Suprapubic skin (tissue), 4 donors: ENCODE measurements around the gene ERAL1. TPM values are rescaled to one million over a fixed set of nuclear protein-coding genes. Genes with fewer than 3 reads are reported as not detected.
"Not testable (repeated sequence)": the region's sequence is repeated elsewhere in the genome, so short reads cannot be mapped to it uniquely, and the experiment has no call there.

Experiments used
- DNase-seq, 2 donors: peaks; one replicate each; pipeline ENCODE4 v3.0.0-alpha.2; 2019; ENCODE audit warnings: low spot score in 2 of 2
- H3K27ac ChIP-seq: fragments of 200-600 bp; sonication (generic); one replicate; pipeline ENCODE4 v1.5.1; 2019
- H3K27me3 ChIP-seq: fragments of 200-600 bp; sonication (generic); one replicate; pipeline ENCODE4 v1.5.1; 2019
- H3K36me3 ChIP-seq: fragments of 200-600 bp; sonication (generic); one replicate; pipeline ENCODE4 v1.5.1; 2019
- H3K4me1 ChIP-seq: fragments of 200-600 bp; sonication (generic); one replicate; pipeline ENCODE4 v1.5.1; 2019
- H3K4me3 ChIP-seq: fragments of 200-600 bp; sonication (generic); one replicate; pipeline ENCODE4 v1.5.1; 2019; ENCODE audit warnings: mild to moderate bottlenecking
- H3K9me3 ChIP-seq: fragments of 200-600 bp; sonication (generic); one replicate; pipeline ENCODE4 v1.5.1; 2019
- EP300 ChIP-seq: sonication (generic); formaldehyde crosslinking; IDR thresholded peaks from one replicate; pipeline ENCODE4 v1.6.1; 2017; ENCODE audit warnings: antibody characterized with exemption
- POLR2A ChIP-seq, 2 donors: fragments of 450-650 bp; IDR thresholded peaks; one replicate each; pipeline ENCODE4 v1.6.1; 2017; ENCODE audit warnings: antibody characterized with exemption in 2 of 2, mild to moderate bottlenecking in 2 of 2, moderate library complexity in 2 of 2
- POLR2AphosphoS5 ChIP-seq, 3 donors: sonication (generic); formaldehyde crosslinking; IDR thresholded peaks; one replicate each; pipeline ENCODE4 v1.6.1; 2017; ENCODE audit warnings: antibody characterized with exemption in 3 of 3
- WGBS: methylation state at CpG from one replicate; pipeline ENCODE4 v1.1.5; 2018; 5-methylcytosine and 5-hydroxymethylcytosine counted together
- total RNA-seq, 4 donors: library from RNA; depleted of rRNA; stranded (reverse); fragments of >200 nt; gene quantifications; one replicate each; pipeline ENCODE4 v1.1.0, GENCODE V29; 2016
- TF ChIP-seq, protein P1 (sequence below), 2 donors: fragments of 200-600 bp in 1 of 2; fragments of 450-650 bp in 1 of 2; sonication (generic) in 1 of 2; IDR thresholded peaks; one replicate each; pipeline ENCODE4 v1.5.1; 2016 to 2019; ENCODE audit warnings: antibody characterized with exemption in 2 of 2, mild to moderate bottlenecking in 1 of 2, moderate library complexity in 1 of 2

Gene ERAL1
- total RNA-seq, 4 donors from 2014 or later: 42.2 to 61.4 (median 45.0) TPM

DNA sequence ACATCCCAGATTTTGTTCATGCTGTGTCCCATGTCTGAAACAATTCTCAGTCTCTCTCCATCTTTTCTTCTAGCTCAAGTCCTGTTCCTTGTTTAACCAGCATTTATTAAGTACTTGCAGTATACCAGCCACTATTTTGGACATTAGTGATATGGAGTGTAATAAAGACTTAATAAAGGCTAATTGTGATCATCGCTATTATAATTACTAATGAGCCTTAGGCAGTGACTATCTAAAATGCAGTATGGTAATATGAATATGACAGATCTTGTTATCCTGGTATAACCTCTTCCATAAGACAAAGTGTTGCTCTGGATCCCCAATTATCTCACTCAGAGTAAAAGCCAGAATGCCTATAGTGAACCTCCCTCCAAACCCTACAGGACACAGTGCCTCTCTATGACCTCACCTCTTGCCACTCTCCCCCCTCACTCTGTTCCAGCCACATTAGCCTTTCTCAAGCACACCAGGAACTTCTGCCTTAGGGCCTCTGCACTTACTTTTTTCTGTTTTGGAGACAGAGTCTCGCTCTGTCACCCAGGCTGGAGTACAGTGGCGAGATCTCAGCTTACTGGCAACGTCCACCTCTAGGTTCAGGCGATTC, 44.5 kb downstream of the ERAL1 start:
- TF ChIP-seq POLR2AphosphoS5 (IDR thresholded peaks at IDR 0.05): no peak
- H3K4me1 ChIP-seq: peaks cover 63% of the 10 kb centered on the region
- peak in 1 of 2 donors; percentile 29 for DNase-seq
- no peak overlapping the region for H3K27ac ChIP-seq
- no peaks in the 10 kb centered on the region for H3K9me3 ChIP-seq
- no peaks in the 10 kb centered on the region for H3K36me3 ChIP-seq
- H3K27me3 ChIP-seq: no peaks in the 10 kb centered on the region
- 79% methylated on average over 5 of the region's 5 CpGs for WGBS
- no peak overlapping the region for H3K4me3 ChIP-seq

DNA sequence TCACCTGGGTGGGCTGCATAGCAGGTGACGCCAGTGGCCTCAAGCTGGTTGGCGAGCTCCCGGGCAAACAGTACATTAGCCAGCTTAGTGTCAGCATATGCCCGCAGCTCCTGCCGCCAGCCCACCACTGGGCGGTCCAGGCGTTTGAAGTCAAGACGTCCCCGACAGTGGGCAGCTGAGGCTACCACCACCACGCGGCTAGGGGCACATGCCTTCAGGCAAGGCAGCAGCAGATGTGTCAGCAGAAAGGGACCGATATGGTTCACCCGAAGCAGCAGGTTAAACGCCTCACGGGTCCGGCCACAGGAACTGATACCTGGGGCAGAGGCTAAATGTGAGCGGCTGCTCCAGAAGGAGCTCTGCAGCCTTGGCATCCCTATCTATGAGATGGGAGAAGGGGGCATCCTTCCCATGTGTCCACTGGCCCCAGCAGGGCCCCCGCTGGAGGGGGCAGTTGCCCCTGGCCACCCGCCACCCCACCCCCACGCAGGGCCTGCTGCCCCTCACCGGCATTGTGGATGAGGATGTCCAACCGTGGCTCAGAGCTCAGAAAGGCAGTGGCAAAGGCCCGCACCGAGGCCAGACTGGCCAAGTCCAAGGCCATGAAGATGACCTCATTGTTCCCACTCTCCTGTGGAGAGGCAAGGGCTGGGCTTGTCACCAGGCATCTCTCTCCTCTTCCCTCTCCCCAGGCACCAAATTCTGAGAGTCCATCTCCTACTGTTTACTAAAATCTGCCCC, 46.3 kb downstream of the ERAL1 start:
- Histone ChIP-seq H3K27ac (no peak overlapping the region), H3K4me1 (peaks cover 57% of the 10 kb centered on the region), H3K4me3 (peak overlapping the region; percentile 86), H3K36me3 (peaks cover 7% of the 10 kb centered on the region), H3K27me3 (no peaks in the 10 kb centered on the region), H3K9me3 (no peaks in the 10 kb centered on the region)
- 95% methylated on average over 19 of the region's 24 CpGs for WGBS
- DNase-seq: peak in 1 of 2 donors; percentile 66
- TF ChIP-seq POLR2AphosphoS5 (IDR thresholded peaks at IDR 0.05) (no peak), POLR2A (IDR thresholded peaks at IDR 0.05) (no peak), EP300 (no peak)
- TF ChIP-seq, protein P1, sequence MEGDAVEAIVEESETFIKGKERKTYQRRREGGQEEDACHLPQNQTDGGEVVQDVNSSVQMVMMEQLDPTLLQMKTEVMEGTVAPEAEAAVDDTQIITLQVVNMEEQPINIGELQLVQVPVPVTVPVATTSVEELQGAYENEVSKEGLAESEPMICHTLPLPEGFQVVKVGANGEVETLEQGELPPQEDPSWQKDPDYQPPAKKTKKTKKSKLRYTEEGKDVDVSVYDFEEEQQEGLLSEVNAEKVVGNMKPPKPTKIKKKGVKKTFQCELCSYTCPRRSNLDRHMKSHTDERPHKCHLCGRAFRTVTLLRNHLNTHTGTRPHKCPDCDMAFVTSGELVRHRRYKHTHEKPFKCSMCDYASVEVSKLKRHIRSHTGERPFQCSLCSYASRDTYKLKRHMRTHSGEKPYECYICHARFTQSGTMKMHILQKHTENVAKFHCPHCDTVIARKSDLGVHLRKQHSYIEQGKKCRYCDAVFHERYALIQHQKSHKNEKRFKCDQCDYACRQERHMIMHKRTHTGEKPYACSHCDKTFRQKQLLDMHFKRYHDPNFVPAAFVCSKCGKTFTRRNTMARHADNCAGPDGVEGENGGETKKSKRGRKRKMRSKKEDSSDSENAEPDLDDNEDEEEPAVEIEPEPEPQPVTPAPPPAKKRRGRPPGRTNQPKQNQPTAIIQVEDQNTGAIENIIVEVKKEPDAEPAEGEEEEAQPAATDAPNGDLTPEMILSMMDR (IDR thresholded peaks at IDR 0.05): no peak

DNA sequence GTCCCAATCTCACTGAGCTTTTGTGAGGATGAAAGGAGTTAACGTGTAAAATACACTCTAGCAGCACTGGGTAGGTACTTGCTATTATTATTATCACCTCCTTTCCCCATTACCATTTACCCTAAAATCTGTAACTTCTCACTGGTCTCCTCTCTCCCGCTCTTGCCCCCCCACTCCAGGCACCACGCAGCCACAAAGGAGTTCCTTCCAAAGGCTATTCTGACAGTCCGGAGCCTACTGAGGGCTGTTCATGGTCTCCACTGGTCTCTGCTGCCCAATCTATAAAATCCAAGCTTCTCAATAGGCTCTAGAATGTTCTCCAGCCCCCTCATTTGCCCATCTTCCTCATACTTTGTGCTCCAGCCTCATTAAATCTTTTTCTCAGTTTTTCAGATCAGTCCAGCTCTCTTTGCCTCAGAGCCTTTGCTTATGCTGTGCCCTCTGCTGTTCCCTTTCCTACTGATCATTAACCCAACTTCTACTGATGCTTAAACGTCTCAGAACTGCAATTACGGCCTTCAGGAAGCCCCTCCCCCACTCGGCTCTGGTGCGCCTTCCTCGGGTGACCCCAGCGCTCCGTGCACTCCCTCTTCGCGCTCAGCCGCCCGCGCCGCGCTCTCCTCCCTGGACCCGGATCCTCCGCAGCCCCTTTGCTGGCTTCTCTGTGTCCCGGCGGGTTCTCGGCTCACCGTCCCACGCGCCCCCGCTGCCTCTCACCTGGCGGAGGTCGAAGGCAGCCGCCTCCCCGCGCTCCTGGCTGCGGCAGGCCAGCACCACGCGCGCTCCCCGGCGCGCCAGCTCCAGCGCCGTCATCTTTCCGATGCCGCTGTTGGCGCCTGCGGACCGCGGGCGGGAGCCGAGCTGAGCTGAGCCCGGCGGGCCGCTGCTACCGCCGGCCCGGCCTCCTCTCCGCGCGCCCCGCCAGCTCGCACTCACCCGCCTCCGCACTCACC, 47.3 kb downstream of the ERAL1 start:
- Histone ChIP-seq H3K27me3 (no peaks in the 10 kb centered on the region), H3K27ac (peak overlapping the region; percentile 89), H3K4me1 (peaks cover 54% of the 10 kb centered on the region), H3K36me3 (peaks cover 17% of the 10 kb centered on the region), H3K9me3 (no peaks in the 10 kb centered on the region), H3K4me3 (peak overlapping the region; percentile 86)
- no peak for DNase-seq
- 8% methylated on average over 37 of the region's 62 CpGs for WGBS
- TF ChIP-seq POLR2A (IDR thresholded peaks at IDR 0.05) (no peak), POLR2AphosphoS5 (IDR thresholded peaks at IDR 0.05) (no peak), EP300 (no peak)
- TF ChIP-seq, protein P1 (IDR thresholded peaks at IDR 0.05): no peak

GRCh38 chr17:28902819-28903545, 48.2 kb downstream of the ERAL1 start, which contains the start of gene DHRS13:
Gene DHRS13 (minus strand): TSS chr17:28903079. CDS start chr17:28902944, 135 bp downstream.
- Histone ChIP-seq H3K9me3 (no peaks in the 10 kb centered on the region), H3K4me1 (peaks cover 59% of the 10 kb centered on the region), H3K27me3 (no peaks in the 10 kb centered on the region), H3K27ac (peak within 1 kb of the TSS; percentile 89), H3K36me3 (peaks cover 21% of the 10 kb centered on the region), H3K4me3 (peak within 1 kb of the TSS; percentile 86)
- DNase-seq: peak; percentile 87 to 90
- TF ChIP-seq, protein P1 (IDR thresholded peaks at IDR 0.05): peak; percentile 66 to 95
- TF ChIP-seq POLR2A (IDR thresholded peaks at IDR 0.05) (no peak), POLR2AphosphoS5 (IDR thresholded peaks at IDR 0.05) (peak in 1 of 3 donors; percentile 23), EP300 (no peak)
- WGBS: 3% methylated on average over 7 of the region's 55 CpGs

DNA sequence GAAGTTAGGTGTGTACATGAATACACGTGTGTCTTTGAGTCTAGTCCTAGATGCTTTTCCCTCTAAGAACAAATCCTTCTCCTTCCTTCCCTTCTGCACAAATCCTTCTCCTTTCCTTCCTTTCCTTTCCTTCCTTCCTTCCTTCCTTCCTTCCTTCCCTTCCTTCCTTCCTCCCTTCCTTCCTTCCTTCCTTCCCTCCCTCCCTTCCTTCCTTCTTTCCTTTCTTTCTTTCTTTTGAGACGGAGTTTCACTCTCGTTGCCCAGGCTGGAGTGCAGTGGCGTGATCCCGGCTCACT, 48.7 kb downstream of the ERAL1 start:
- WGBS: 56% methylated on average over 5 of the region's 5 CpGs
- H3K27me3 ChIP-seq, DNase-seq, H3K9me3 ChIP-seq: not testable (repeated sequence)
- Histone ChIP-seq H3K27ac (peak overlapping the region; percentile 89), H3K36me3 (peaks cover 26% of the 10 kb centered on the region), H3K4me1 (peaks cover 59% of the 10 kb centered on the region), H3K4me3 (peak overlapping the region; percentile 86)
